Muscle layer of duodenum (tissue), 2 donors: ENCODE data around the gene GNL3.
"Not testable (repeated sequence)": the region's sequence is repeated elsewhere in the genome, so short reads cannot be mapped to it uniquely, and the experiment has no call there.

Source experiments
- H3K27ac ChIP-seq: one replicate; pipeline ENCODE4 v1.7.0; 2013; ENCODE audit warnings: mild to moderate bottlenecking, low read length
- H3K27me3 ChIP-seq: one replicate; pipeline ENCODE4 v1.7.0; 2013; ENCODE audit warnings: low read depth, mild to moderate bottlenecking, control low read depth, low read length
- H3K36me3 ChIP-seq, 2 donors: one replicate each; pipeline ENCODE4 v1.7.0; 2013; ENCODE audit warnings: low read length in 2 of 2, control low read depth in 1 of 2, mild to moderate bottlenecking in 1 of 2; ENCODE audit not compliant: insufficient read depth in 2 of 2, control insufficient read depth in 1 of 2
- H3K4me1 ChIP-seq, 2 donors: one replicate each; pipeline ENCODE4 v1.7.0; 2013; ENCODE audit warnings: low read length in 2 of 2, mild to moderate bottlenecking in 2 of 2, control low read depth in 1 of 2, moderate library complexity in 1 of 2; ENCODE audit not compliant: insufficient read depth in 2 of 2, control insufficient read depth in 1 of 2
- H3K4me3 ChIP-seq, 2 donors: one replicate each; pipeline ENCODE4 v1.7.0; 2013; ENCODE audit warnings: low read length in 2 of 2, low read depth in 1 of 2, mild to moderate bottlenecking in 1 of 2
- H3K9me3 ChIP-seq, 2 donors: one replicate each; pipeline ENCODE4 v1.7.0; 2013; ENCODE audit warnings: low read length in 2 of 2, control low read depth in 1 of 2, mild to moderate bottlenecking in 1 of 2; ENCODE audit not compliant: control insufficient read depth in 1 of 2
- donor health status: healthy.

Gene GNL3

DNA sequence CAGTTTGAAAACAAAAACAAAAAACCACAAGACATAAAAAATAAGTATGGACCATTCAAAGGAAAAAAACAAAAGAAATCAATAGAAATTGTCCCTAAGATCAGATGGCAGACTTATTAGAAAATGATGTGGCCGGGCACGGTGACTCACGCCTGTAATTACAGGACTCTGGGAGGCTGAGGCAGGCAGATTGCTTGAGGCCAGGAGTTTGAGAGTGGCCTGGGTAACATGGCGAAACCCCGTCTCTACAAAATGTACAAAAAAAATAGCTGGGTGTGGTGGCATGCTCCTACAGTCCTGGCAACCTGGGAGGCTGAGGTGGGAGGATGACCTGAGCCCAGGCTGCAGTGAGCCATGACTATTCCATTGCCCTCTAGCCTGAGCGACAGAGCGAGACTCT lies 36.7 kb downstream of the GNL3 start:
- H3K36me3 ChIP-seq: peaks cover 0 to 20% of the 10 kb centered on the region in 2 donors
- no peak overlapping the region for H3K4me3 ChIP-seq
- H3K9me3 ChIP-seq: no peaks in the 10 kb centered on the region
- H3K27ac ChIP-seq: no peak overlapping the region
- no peaks in the 10 kb centered on the region for H3K27me3 ChIP-seq
- no peaks in the 10 kb centered on the region for H3K4me1 ChIP-seq

DNA sequence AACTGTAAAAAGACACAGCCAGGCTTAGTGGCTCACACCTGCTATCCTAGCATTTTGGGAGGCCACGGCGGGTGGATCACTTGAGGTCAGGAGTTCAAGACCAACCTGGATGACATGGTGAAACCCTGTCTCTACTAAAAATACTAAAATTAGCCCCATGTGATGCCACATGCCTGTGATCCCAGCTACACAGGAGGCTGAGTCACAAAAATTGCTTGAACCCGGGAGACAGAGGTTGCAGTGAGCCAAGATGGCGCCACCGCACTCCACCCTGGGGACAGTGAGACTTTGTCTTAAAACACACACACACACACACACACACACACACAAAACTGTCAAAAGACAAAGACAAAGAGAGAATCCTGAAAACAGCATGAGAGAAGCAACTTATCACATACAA lies 38.1 kb downstream of the GNL3 start:
- H3K9me3 ChIP-seq: no peaks in the 10 kb centered on the region
- H3K4me3 ChIP-seq: no peak overlapping the region
- peaks cover 0 to 15% of the 10 kb centered on the region in 2 donors for H3K36me3 ChIP-seq
- H3K27me3 ChIP-seq: no peaks in the 10 kb centered on the region
- H3K27ac ChIP-seq: no peak overlapping the region
- H3K4me1 ChIP-seq: no peaks in the 10 kb centered on the region

DNA sequence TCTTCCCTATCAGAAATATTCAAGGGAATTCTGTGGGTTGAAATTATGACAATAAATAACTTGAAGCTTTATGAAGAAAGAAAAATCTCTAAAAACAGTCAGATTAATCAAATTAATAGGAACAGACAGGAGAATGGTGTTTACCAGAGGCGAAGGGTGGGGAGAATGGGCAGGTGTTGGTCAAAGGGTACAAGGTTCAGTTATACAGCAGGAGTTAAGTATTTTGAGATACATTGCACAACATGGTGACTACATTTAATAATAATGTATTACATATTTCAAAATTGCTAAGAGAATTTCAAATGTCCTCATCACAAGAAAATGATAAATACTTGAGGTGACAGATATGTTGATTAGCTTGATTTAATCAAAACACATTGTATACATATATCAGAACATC lies 38.7 kb downstream of the GNL3 start:
- Histone ChIP-seq H3K4me3 (no peak overlapping the region), H3K27me3 (no peaks in the 10 kb centered on the region), H3K36me3 (peaks cover 0 to 12% of the 10 kb centered on the region in 2 donors), H3K9me3 (no peaks in the 10 kb centered on the region), H3K27ac (no peak overlapping the region), H3K4me1 (no peaks in the 10 kb centered on the region)

DNA sequence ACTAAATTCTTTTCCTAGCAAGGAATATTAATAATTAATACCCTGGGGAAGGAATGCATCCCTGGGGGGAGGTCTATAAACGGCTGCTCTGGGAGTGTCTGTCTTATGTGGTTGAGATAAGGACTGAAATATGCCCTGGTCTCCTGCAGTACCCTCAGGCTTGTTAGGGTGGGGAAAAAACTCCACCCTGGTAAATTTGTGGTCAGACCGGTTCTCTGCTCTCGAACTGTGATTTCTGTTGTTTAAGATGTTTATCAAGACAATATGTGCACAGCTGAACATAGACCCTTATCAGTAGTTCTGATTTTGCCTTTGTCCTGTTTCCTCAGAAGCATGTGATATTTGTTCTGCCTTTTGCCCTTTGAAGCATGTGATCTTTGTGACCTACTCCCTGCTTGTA lies 42.9 kb downstream of the GNL3 start:
- not testable (repeated sequence) for H3K27ac ChIP-seq, H3K4me3 ChIP-seq, H3K9me3 ChIP-seq, H3K27me3 ChIP-seq, H3K4me1 ChIP-seq
- peaks cover 14 to 33% of the 10 kb centered on the region in 2 donors for H3K36me3 ChIP-seq

DNA sequence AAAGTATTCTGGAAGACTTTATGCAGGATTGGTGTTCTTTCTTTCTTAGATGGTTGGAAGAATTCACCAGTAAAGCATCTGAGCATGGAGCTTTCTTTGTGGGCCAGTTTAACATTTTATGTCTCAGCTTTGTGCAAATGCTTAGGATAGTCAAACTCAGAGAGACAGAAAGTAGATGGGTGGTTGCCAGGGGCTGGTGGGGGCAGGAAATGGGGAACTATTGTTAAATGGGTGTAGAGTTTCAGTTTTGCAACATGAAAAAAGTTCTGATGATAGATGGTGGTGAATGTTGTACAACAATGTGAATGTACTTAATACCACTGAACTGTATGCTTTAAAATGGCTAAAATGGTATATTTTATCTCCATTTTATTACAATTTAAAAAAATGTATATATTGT lies 44.8 kb downstream of the GNL3 start:
- H3K27ac ChIP-seq: no peak overlapping the region
- no peaks in the 10 kb centered on the region for H3K9me3 ChIP-seq
- no peaks in the 10 kb centered on the region for H3K27me3 ChIP-seq
- no peak overlapping the region for H3K4me3 ChIP-seq
- H3K36me3 ChIP-seq: peaks cover 19 to 46% of the 10 kb centered on the region in 2 donors
- no peaks in the 10 kb centered on the region for H3K4me1 ChIP-seq

DNA sequence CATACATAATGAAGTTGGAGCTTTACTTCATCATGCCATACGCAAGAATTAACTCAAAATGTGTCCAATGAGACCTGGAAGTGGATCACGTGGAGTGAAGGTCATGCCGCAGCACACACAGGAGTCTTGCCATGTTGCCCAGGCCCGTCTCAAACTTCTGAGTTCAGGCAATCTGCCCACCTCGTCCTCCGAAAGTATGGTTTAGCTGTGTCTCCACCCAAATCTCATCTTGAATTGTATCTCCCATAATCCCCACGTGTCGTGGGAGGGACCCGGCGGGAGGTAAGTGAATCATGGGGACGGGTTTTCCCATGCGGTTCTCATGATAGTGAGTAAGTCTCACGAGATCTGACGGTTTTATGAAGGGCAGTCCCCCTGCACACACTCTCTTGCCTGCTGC lies 45.8 kb downstream of the GNL3 start:
- no peaks in the 10 kb centered on the region for H3K27me3 ChIP-seq
- no peaks in the 10 kb centered on the region for H3K4me1 ChIP-seq
- H3K4me3 ChIP-seq: no peak overlapping the region
- H3K9me3 ChIP-seq: no peaks in the 10 kb centered on the region
- H3K36me3 ChIP-seq: peaks cover 20 to 50% of the 10 kb centered on the region in 2 donors
- H3K27ac ChIP-seq: no peak overlapping the region

DNA sequence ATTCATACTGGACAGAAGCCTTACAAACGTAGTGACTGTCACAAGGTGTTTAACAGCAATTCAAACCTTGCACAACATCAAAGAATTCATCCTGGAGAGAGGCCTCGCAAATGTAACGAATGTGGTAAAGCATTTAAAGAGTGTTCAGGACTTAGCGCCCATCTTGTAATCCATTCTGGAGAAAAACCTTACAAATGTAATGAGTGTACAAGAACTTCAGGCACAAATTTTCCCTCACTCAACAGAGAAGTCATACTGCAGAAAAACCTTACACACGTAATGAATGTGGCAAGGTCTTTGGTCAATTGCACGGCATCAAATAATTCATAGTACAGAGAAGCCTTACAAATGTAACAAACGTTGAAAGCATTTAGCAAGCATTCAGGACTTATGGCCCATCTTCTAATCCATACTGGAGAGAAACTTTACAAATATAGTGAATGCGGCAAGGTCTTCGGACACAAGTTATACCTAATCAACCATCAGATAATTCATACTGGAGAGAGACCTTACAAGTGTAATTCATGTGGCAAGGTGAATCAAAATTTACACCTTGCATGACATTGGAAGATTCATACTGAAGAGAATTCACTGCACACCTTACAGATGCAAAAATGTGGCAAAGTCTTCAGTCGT lies 47.5 kb downstream of the GNL3 start:
- H3K9me3 ChIP-seq: no peaks in the 10 kb centered on the region
- H3K4me3 ChIP-seq: no peak overlapping the region
- H3K36me3 ChIP-seq: peaks cover 20 to 50% of the 10 kb centered on the region in 2 donors
- no peaks in the 10 kb centered on the region for H3K4me1 ChIP-seq
- no peaks in the 10 kb centered on the region for H3K27me3 ChIP-seq
- no peak overlapping the region for H3K27ac ChIP-seq

DNA sequence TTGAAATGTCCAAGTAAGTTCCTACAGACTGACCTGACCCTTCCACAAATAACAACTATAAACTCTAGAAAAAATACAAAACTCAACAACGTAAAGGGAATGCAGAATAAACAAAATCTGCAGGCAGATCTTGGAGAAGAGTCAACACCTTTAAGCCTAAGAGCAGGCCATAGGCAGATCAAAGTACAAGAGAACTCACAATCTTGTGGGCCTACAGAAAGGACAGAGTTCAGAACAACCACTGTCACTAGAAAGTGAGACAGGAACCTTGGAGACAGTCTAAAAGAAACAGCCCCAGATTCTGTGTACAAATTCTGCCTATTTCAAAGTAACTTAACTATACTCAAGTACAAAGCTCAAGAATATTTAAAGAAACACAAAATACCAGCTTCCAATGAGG lies 53.9 kb downstream of the GNL3 start:
- Histone ChIP-seq H3K9me3 (no peaks in the 10 kb centered on the region), H3K4me3 (no peak overlapping the region), H3K27me3 (no peaks in the 10 kb centered on the region), H3K4me1 (no peaks in the 10 kb centered on the region), H3K36me3 (peaks cover 26 to 59% of the 10 kb centered on the region in 2 donors), H3K27ac (no peak overlapping the region)

DNA sequence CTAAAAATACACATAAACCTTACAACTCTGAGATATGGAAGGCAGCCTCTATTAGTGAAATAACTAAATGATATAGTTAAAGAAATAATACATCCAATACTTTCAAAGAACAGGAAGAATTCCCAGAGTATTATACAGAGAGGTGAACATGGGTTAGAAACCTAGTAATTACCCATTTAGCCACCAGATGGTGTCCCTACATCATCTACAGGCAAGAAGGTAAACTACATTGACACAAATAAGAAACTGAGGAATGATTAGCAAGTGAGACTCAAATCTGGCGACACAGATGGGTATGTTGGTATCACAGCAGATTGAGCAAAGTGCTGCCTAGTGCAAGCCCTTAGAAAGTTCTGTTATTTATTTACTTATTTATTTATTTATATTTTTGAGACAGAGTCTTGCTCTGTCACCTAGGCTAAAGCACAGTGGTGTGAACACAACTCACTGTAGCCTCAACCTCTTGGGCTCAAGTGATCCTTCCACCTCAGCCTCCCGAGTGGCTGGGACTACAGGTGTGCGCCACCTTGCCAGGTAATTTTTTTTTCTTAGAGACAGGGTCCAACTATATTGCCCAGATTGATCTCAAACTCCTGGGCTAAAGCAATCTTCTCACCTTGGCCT lies 56.7 kb downstream of the GNL3 start:
- peaks cover 37 to 75% of the 10 kb centered on the region in 2 donors for H3K36me3 ChIP-seq
- no peaks in the 10 kb centered on the region for H3K27me3 ChIP-seq
- no peak overlapping the region for H3K27ac ChIP-seq
- no peaks in the 10 kb centered on the region for H3K4me1 ChIP-seq
- no peaks in the 10 kb centered on the region for H3K9me3 ChIP-seq
- no peak overlapping the region for H3K4me3 ChIP-seq

DNA sequence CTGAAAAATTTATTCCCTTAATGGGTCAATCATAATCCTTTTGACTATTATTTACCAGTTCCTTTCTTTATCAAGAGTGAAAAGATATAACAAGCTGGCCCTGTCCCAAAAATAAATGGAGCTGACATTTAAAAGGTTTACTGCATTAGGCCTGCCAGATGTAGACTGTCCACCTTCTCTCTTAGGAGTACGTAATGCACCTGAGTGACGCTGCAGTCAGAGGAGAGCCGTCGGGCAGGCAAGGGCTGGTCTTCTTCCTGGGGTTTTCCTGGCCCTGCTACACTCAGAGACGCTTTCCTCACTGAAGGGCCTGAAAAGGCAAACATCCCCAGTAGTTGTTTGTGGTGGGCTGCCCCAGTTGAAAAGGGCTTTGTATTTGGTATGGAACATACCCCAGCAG lies 57.3 kb downstream of the GNL3 start:
- Histone ChIP-seq H3K9me3 (no peaks in the 10 kb centered on the region), H3K27ac (no peak overlapping the region), H3K4me1 (no peaks in the 10 kb centered on the region), H3K36me3 (peaks cover 37 to 75% of the 10 kb centered on the region in 2 donors), H3K27me3 (no peaks in the 10 kb centered on the region), H3K4me3 (no peak overlapping the region)

DNA sequence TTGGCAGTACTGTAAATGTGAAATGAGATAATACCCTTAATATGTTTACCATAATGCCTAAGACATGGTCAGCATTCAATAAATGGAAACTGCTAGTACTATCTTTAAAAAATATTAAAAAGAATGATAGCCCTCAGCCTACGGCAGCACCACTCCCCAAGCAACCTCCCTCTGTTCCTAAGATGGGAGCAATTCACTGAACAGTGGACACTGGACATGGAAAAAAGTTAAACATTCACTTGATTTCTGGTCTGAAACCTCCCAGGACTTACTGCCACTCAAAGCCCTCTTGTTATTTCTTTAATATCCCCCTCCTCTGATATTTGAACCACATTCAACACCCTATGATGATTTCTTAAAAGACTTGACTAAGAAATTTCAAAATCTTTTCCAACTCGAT lies 57.9 kb downstream of the GNL3 start:
- Histone ChIP-seq H3K27me3 (no peaks in the 10 kb centered on the region), H3K36me3 (peaks cover 41 to 75% of the 10 kb centered on the region in 2 donors), H3K4me3 (no peak overlapping the region), H3K4me1 (no peaks in the 10 kb centered on the region), H3K9me3 (no peaks in the 10 kb centered on the region), H3K27ac (no peak overlapping the region)
